Lower leg skin (tissue), 4 donors: Measurements from ENCODE around the gene TESMIN. TPM values are rescaled to one million over a fixed set of nuclear protein-coding genes. Genes with fewer than 3 reads are reported as not detected.

Experiments used
- DNase-seq, 2 donors: peaks; one replicate each; pipeline ENCODE4 v3.0.0-alpha.2; 2019; ENCODE audit warnings: low spot score in 2 of 2
- H3K4me3 ChIP-seq: fragments of 200-600 bp; sonication (generic); 2 replicates; pipeline ENCODE4 v1.5.1; 2017; ENCODE audit warnings: mild to moderate bottlenecking, low read depth; ENCODE audit not compliant: poor library complexity, severe bottlenecking
- CTCF ChIP-seq, 3 donors: fragments of 450-650 bp; IDR thresholded peaks; one replicate each; pipeline ENCODE4 v1.5.1; 2016; ENCODE audit warnings: antibody characterized with exemption in 3 of 3, mild to moderate bottlenecking in 3 of 3, moderate library complexity in 2 of 3
- POLR2A ChIP-seq, 2 donors: fragments of 450-650 bp; IDR thresholded peaks; one replicate each; pipeline ENCODE4 v1.6.1; 2016 to 2017; ENCODE audit warnings: antibody characterized with exemption in 2 of 2, mild to moderate bottlenecking in 1 of 2, moderate library complexity in 1 of 2
- WGBS, 2 donors: methylation state at CpG; one replicate each; pipeline ENCODE4 v1.1.5; 2018; 5-methylcytosine and 5-hydroxymethylcytosine counted together
- intact Hi-C: fragments of 100-400 bp; cut with DNase I; formaldehyde crosslinking; loops from one replicate; pipeline ENCODE4 v1.15.0; 2023; ENCODE audit warnings: low total_unique reads
- total RNA-seq, 4 donors: library from RNA; depleted of rRNA; stranded (reverse); fragments of >200 nt; gene quantifications; one replicate each; pipeline ENCODE4 v1.1.0, GENCODE V29; 2016

The TESMIN gene
- total RNA-seq, 4 donors from 2014 or later: 1.3 to 3.9 (median 2.0) TPM

GRCh38 chr11:68707527-68707926, 43.8 kb downstream of the TESMIN start:
- H3K4me3 ChIP-seq: no peak overlapping the region
- TF ChIP-seq CTCF (IDR thresholded peaks at IDR 0.05) (no peak), POLR2A (IDR thresholded peaks at IDR 0.05) (no peak)
- WGBS, 2 donors: 82 to 85% methylated on average over 7 of the region's 7 CpGs
- no peak for DNase-seq
- intact Hi-C loops: no loop called here

GRCh38 chr11:68704887-68705286, 46.4 kb downstream of the TESMIN start:
- intact Hi-C loops: no loop called here
- H3K4me3 ChIP-seq: no peak overlapping the region
- TF ChIP-seq POLR2A (IDR thresholded peaks at IDR 0.05): no peak
- TF ChIP-seq CTCF (IDR thresholded peaks at IDR 0.05): no peak
- 42 to 62% methylated on average over 14 to 16 of the region's 16 CpGs for WGBS, 2 donors
- DNase-seq: no peak

GRCh38 chr11:68698993-68699392, 52.3 kb downstream of the TESMIN start:
- intact Hi-C loops: no loop called here
- TF ChIP-seq CTCF (IDR thresholded peaks at IDR 0.05): no peak
- TF ChIP-seq POLR2A (IDR thresholded peaks at IDR 0.05): no peak
- no peak overlapping the region for H3K4me3 ChIP-seq
- 94 to 95% methylated on average over 2 of the region's 2 CpGs for WGBS, 2 donors
- peak in 1 of 2 donors; percentile 13 for DNase-seq

- H3K4me3 ChIP-seq: no peak overlapping the region
- DNase-seq: no peak
- WGBS, 2 donors: 63 to 73% methylated on average over 2 of the region's 2 CpGs
- intact Hi-C loops: no loop called here
- no peak for TF ChIP-seq CTCF (IDR thresholded peaks at IDR 0.05)
- no peak for TF ChIP-seq POLR2A (IDR thresholded peaks at IDR 0.05)
Measured at GRCh38 chr11:68695531-68695930, 55.8 kb downstream of the TESMIN start.

GRCh38 chr11:68694431-68695297, 56.7 kb downstream of the TESMIN start:
- TF ChIP-seq POLR2A (IDR thresholded peaks at IDR 0.05) (no peak), CTCF (IDR thresholded peaks at IDR 0.05) (no peak)
- H3K4me3 ChIP-seq: no peak overlapping the region
- DNase-seq: no peak
- intact Hi-C loops: no loop called here
- 73 to 81% methylated on average over 5 of the region's 5 CpGs for WGBS, 2 donors
